Colonic mucosa (tissue), 4 donors: Measurements from ENCODE around the gene FRG2. TPM values are rescaled to one million over a fixed set of nuclear protein-coding genes. Genes with fewer than 3 reads are reported as not detected.
"Not testable (repeated sequence)": the region's sequence is repeated elsewhere in the genome, so short reads cannot be mapped to it uniquely, and the experiment has no call there.

Experiments
- DNase-seq: peaks from one replicate; pipeline ENCODE4 v3.0.0-alpha.2; 2020
- H3K27ac ChIP-seq: fragments of 200-600 bp; one replicate; pipeline ENCODE4 v1.8.0; 2021
- H3K27me3 ChIP-seq: fragments of 200-600 bp; one replicate; pipeline ENCODE4 v1.8.0; 2021
- H3K36me3 ChIP-seq: fragments of 200-600 bp; one replicate; pipeline ENCODE4 v1.8.0; 2021
- H3K4me1 ChIP-seq: fragments of 200-600 bp; one replicate; pipeline ENCODE4 v1.8.0; 2021; ENCODE audit warnings: mild to moderate bottlenecking
- H3K4me3 ChIP-seq: fragments of 200-600 bp; one replicate; pipeline ENCODE4 v1.8.0; 2021
- H3K9ac ChIP-seq, 2 donors: one replicate each; pipeline ENCODE4 v1.7.0; 2013; ENCODE audit warnings: control low read depth in 2 of 2, low read depth in 2 of 2, low read length in 2 of 2
- H3K9me3 ChIP-seq: fragments of 200-600 bp; one replicate; pipeline ENCODE4 v1.8.0; 2021
- intact Hi-C: fragments of 100-400 bp; cut with DNase I; formaldehyde crosslinking; loops from one replicate; pipeline ENCODE4 v1.14.1; 2022
- total RNA-seq, 2 donors: library from RNA; stranded (reverse); fragmentation: NEBNext Ultra II Directional in 1 of 2; extraction: Animal tissue kit (Norgen Biotek cat#: 25700) in 1 of 2; gene quantifications; one replicate each; pipeline ENCODE4 v1.2.1, GENCODE V29; 2021
- TF ChIP-seq, protein P1 (sequence below): fragments of 200-600 bp; IDR thresholded peaks from one replicate; pipeline ENCODE4 v1.8.0; 2022; ENCODE audit warnings: antibody characterized with exemption, mild to moderate bottlenecking
- donor health status: healthy.
- donor health status: DM: no; HTN: no; CAD: no.
- donor health status: DM: no; HTN: no; CAD: no.

Gene FRG2
- total RNA-seq, 2 donors from 2014 or later: not detected

DNA sequence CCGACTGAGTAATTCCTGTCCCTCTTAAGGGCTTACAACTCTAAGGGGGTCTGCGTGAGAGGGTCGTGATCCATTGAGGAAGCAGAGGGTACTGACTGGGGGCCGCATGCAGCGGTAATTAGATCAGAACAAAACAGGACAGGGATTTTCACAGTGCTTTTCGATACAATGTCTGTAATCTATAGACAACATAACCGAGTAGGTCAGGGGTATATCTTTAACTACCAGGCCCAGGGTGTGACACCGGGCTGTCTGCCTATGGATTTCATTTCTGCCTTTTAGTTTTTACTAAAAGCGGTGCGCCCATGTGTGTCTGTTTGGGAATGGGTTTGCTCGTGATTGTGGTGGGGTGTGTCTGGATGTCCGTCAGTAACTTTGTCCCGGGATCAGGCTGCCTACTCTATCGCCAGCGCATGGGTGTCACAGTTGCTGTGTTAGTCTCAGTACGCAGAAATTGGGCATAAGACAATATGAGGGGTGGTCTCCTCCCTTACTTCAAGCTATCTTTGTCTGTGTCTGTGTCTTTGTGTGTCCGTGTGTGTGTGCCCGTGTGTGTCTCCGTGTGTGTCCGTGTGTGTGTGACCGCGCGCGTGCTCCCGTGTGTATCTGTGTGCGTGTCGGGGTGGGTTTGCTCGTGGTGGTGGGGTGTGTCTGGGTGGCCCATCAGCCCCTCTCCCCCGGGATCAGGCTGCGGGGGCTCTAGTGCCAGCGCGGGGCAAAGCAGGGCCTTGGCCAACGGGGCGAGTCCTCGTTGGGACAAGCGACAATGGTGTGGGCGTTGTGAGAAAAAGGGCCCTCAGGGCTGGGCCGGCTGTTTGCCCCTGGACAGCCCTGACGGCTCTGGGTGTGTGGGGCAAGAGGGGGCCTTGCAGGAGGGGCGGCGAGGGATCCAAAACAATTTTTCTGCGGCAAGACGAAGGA, 10.4 kb downstream of the FRG2 start:
- intact Hi-C loops: no loop called here
- no peak for DNase-seq
- Histone ChIP-seq H3K27ac (no peak overlapping the region), H3K9me3 (no peaks in the 10 kb centered on the region), H3K4me1 (no peaks in the 10 kb centered on the region), H3K4me3 (no peak overlapping the region), H3K27me3 (peaks cover 44% of the 10 kb centered on the region), H3K36me3 (no peaks in the 10 kb centered on the region), H3K9ac (no peak overlapping the region)
- TF ChIP-seq, protein P1, sequence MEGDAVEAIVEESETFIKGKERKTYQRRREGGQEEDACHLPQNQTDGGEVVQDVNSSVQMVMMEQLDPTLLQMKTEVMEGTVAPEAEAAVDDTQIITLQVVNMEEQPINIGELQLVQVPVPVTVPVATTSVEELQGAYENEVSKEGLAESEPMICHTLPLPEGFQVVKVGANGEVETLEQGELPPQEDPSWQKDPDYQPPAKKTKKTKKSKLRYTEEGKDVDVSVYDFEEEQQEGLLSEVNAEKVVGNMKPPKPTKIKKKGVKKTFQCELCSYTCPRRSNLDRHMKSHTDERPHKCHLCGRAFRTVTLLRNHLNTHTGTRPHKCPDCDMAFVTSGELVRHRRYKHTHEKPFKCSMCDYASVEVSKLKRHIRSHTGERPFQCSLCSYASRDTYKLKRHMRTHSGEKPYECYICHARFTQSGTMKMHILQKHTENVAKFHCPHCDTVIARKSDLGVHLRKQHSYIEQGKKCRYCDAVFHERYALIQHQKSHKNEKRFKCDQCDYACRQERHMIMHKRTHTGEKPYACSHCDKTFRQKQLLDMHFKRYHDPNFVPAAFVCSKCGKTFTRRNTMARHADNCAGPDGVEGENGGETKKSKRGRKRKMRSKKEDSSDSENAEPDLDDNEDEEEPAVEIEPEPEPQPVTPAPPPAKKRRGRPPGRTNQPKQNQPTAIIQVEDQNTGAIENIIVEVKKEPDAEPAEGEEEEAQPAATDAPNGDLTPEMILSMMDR: no peak

DNA sequence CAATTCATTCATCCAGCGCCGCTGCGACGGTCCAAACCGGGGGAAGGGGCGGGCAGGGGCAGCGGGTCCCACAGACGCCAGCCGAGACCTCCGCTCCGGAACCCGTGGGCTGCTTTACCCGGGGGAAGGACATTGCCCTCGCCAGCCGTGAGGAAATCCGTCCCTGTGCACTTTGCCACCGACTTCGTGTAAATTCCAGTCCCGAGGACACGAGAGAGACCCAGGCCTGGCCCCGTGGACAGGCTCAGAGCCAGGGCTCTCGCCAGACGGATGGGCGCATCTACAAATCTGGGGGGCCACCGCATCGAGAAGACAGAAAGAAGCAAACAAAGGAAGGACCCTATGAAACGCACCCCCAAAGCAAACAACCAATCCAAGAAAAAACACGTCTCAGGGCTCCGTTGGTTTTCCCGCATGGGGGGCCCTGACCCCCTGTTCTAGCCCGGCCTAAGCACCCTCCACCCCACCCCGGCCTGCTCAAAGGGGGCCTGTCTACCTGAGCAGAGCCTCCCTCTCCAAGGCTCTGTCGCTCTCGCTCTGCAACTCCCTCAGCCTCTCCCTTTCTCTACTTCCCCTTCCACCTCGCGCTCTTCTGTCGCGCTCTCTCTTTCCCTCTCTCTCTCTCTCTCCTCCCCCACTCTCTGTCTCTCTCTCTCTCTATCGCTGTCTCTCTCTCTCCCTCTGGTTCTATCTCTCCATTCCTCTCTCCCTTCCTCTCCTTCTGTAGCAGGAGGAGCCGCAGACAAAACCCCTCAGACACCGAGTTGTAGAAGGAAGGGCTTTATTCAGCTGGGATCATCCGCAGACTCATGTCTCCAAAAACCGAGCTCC, 11.3 kb downstream of the FRG2 start:
- Histone ChIP-seq H3K9me3 (no peaks in the 10 kb centered on the region), H3K4me3 (no peak overlapping the region), H3K4me1 (no peaks in the 10 kb centered on the region), H3K27me3 (peaks cover 36% of the 10 kb centered on the region), H3K9ac (no peak overlapping the region), H3K36me3 (no peaks in the 10 kb centered on the region), H3K27ac (no peak overlapping the region)
- intact Hi-C loops: no loop called here
- DNase-seq: no peak
- TF ChIP-seq, protein P1: no peak

DNA sequence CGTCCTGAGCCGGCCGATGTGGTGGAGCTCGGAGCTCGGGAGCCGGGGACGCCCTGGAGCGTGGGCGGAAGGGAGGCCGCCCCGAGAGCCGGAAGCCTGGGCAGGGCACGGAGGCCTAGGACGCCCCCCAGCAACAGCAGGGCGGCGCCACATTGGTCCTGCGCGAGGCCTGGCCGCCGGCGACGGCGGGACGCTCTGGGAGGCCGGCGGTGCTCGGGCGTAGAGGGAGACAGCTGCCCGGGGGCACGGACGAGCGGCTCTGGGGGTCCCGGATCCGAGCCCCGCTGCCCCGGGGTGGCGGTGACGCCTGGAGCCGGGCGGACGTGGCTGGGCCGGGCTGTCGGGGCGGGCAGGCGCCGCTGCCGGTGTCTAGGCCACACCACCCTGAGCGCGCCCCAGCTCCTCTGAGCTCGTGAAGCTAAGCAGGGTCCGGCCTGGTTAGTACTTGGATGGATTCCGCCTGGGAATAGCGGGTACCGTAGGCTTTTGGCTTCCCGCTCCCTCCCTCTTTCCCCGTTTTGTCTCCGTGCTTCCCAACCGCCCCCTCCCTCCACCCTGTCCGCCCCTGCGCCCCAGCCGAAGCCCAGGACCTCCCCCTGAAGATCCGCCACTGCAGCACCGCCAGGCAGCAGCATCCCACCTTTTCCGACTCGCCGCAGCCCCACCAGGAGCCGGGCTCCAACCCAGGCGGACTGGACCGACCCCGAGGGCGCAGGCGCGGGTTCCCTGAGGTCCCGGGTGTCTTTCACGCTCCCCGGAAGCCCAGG, 12.1 kb downstream of the FRG2 start:
- DNase-seq: no peak
- Histone ChIP-seq H3K27me3 (peaks cover 35% of the 10 kb centered on the region), H3K36me3 (no peaks in the 10 kb centered on the region), H3K9me3 (no peaks in the 10 kb centered on the region), H3K9ac (no peak overlapping the region), H3K4me1 (no peaks in the 10 kb centered on the region), H3K4me3 (no peak overlapping the region), H3K27ac (no peak overlapping the region)
- TF ChIP-seq, protein P1: no peak
- intact Hi-C loops: no loop called here

DNA sequence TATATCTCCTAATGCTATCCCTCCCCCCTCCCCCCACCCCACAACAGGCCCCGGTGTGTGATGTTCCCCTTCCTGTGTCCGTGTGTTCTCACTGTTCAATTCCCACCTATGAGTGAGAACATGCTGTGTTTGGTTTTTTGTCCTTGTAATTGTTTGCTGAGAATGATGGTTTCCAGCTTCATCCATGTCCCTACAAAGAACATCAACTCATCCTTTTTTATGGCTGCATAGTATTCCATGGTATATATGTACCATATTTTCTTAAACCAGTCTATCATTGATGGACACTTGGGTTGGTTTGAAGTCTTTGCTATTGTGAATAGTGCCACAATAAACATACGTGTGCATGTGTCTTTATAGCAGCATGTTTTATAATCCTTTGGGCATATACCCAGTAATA, 37.1 kb downstream of the FRG2 start:
- intact Hi-C loops, H3K9me3 ChIP-seq, H3K4me3 ChIP-seq: not testable (repeated sequence)

DNA sequence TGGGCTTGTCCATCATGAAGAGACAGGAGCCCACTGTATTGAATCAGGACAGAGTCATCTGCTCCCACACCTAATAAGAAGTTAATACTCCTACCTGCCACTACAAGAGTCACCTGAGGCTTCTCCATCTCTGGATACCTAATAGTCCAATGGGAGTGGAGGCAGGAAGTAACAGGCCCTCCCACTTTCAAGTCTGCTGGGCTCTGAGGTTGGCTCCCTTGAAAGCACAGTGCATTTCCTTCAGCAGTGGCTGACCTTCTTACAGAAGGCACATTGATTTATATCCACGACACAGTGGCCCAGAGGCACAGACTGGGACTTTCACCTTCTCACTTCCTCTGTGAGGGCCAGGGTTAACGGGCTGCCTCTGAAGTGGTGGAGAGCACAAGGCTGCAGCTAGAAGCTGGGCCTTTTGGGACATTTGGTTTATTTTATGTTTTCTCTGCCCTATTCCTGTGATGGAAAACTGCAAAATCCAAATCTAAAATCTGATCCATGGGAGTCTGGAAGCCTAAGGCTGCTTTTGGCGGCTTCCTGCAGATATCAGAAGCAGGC, 38.1 kb downstream of the FRG2 start:
- Histone ChIP-seq H3K9me3 (no peaks in the 10 kb centered on the region), H3K4me3 (no peak overlapping the region), H3K9ac (no peak overlapping the region), H3K27me3 (no peaks in the 10 kb centered on the region), H3K36me3 (no peaks in the 10 kb centered on the region), H3K27ac (no peak overlapping the region), H3K4me1 (no peaks in the 10 kb centered on the region)
- no peak for DNase-seq
- TF ChIP-seq, protein P1: no peak
- intact Hi-C loops: no loop called here

More for the DNA sequence above, 37.1 kb downstream of the FRG2 start:
- H3K4me1 ChIP-seq, H3K9ac ChIP-seq, H3K27me3 ChIP-seq, H3K27ac ChIP-seq, H3K36me3 ChIP-seq, DNase-seq: not testable (repeated sequence)

DNA sequence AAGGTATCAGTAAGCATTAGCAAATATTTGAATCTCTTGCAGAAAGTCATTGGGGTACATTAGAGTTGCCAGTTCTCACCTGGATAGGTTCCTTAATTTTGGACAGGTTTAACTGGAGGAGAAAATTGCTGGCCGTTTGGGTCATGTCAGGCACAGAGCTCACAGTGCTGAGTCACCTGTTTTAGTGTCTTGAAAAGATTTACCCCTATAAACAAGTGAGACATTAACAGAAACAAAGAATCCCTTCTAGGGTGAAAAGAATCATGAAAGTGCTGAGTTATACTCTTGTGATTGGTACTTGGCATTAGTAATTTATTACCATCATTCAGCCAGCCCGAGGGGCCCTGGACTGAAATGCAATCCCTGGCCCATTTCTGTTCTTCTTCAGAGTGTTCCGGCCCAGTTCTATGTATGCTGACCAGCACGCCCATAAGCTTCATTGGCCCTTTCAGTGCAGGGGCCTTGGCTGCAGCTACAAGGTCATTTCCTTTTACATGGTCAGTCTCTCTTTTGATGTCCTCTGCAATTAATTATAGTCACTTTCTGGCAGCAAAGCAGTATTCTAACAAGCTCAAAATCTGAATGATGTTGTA, 41.3 kb downstream of the FRG2 start:
- H3K4me3 ChIP-seq, intact Hi-C loops, H3K27ac ChIP-seq: not testable (repeated sequence)

DNA sequence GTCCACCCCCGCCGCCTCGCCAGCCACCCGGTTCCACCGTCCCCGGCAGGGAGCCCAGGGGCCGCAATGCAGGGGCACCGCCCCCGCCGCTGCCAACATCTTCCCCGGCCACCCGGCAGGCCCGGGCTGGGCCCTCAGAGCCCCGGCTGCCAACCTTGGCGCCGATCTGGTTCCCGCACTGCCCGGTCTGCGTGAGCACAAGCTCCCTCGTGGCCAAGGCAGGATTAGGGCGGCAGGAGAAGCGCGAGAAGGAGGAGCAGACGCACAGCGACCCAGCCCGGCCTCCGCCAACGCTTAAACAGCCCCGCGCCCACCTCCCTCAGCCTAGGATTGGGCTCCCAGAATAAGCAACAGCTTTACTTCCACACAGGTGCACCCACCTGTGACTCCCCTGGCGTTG, 42.4 kb downstream of the FRG2 start:
- DNase-seq, H3K27me3 ChIP-seq, H3K27ac ChIP-seq, H3K36me3 ChIP-seq, intact Hi-C loops, H3K9me3 ChIP-seq, H3K4me3 ChIP-seq, H3K4me1 ChIP-seq, H3K9ac ChIP-seq: not testable (repeated sequence)

More for the DNA sequence above, 41.3 kb downstream of the FRG2 start:
- H3K36me3 ChIP-seq, H3K27me3 ChIP-seq, DNase-seq, H3K9me3 ChIP-seq, H3K9ac ChIP-seq, H3K4me1 ChIP-seq: not testable (repeated sequence)

DNA sequence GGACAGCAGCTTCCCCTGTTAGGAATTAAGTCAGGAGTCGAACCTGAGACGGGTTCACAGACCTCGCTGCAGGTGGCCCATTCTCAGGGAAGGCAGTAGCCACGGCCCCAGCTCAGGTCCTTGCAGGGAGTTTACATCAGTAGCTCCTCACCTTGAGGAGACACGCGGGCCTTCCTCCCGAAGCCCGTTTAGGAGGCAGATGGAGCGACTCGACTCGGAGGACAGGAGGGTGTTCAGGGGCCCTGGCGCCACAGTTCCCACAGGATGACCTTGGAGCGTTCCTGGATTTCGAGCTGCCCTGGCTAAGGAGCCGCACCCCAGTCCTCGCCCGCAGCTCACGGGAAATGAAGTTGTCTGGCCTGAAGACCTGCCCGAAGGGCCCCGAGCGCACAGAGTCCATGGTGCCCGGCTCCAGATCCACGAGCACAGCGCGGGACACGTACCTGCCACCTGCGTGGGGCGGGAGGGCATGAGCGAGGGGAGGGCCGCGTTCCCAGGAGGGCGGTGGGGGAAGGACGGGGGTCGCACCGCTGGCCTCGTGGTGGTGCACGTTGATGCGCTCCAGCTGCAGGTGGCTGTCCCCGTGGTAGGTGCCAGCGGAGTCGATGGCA, 43.0 kb downstream of the FRG2 start:
- DNase-seq, H3K36me3 ChIP-seq, intact Hi-C loops, H3K4me1 ChIP-seq, H3K9me3 ChIP-seq, H3K9ac ChIP-seq, H3K27me3 ChIP-seq, H3K4me3 ChIP-seq, H3K27ac ChIP-seq: not testable (repeated sequence)
